Subcutaneous abdominal adipose tissue (tissue), 5 donors: Measurements from ENCODE around the gene FLT4.
A peak's percentile ranks its signal among the peaks of the same experiment; 100 is the strongest.

Experiments used
- H3K27ac ChIP-seq: one replicate; pipeline ENCODE4 v1.7.0; 2013; ENCODE audit warnings: low read depth, mild to moderate bottlenecking, inconsistent platforms, low read length, moderate library complexity
- H3K27me3 ChIP-seq, 5 donors: one replicate each; pipeline ENCODE4 v1.7.0; 2013; ENCODE audit warnings: low read length in 5 of 5, inconsistent platforms in 1 of 5; ENCODE audit not compliant: control insufficient read depth in 5 of 5, insufficient read depth in 4 of 5
- H3K36me3 ChIP-seq, 5 donors: one replicate each; pipeline ENCODE4 v1.7.0; 2013; ENCODE audit warnings: low read length in 5 of 5; ENCODE audit not compliant: control insufficient read depth in 5 of 5, insufficient read depth in 5 of 5
- H3K4me1 ChIP-seq, 5 donors: one replicate each; pipeline ENCODE4 v1.7.0; 2013; ENCODE audit warnings: low read length in 5 of 5, mild to moderate bottlenecking in 3 of 5, moderate library complexity in 1 of 5; ENCODE audit not compliant: control insufficient read depth in 5 of 5, insufficient read depth in 5 of 5
- H3K4me3 ChIP-seq, 5 donors: one replicate each; pipeline ENCODE4 v1.7.0; 2013; ENCODE audit warnings: low read length in 5 of 5, low read depth in 1 of 5
- H3K9ac ChIP-seq, 5 donors: one replicate each; pipeline ENCODE4 v1.7.0; 2013; ENCODE audit warnings: low read length in 5 of 5, mild to moderate bottlenecking in 4 of 5, moderate library complexity in 3 of 5
- H3K9me3 ChIP-seq, 5 donors: one replicate each; pipeline ENCODE4 v1.7.0; 2013; ENCODE audit warnings: low read length in 5 of 5; ENCODE audit not compliant: control insufficient read depth in 5 of 5
- donor health status: healthy.
- donor health status: healthy.
- donor health status: healthy.
- donor health status: healthy.
- donor health status: healthy.

FLT4 gene

GRCh38 chr5:180621311-180621710 is 28.1 kb downstream of the FLT4 start:
- Histone ChIP-seq H3K36me3 (peaks cover 0 to 31% (median 11%) of the 10 kb centered on the region in 5 donors), H3K4me3 (no peak overlapping the region), H3K4me1 (peaks cover 2 to 37% (median 9%) of the 10 kb centered on the region in 5 donors), H3K9ac (no peak overlapping the region), H3K9me3 (no peaks in the 10 kb centered on the region), H3K27me3 (peaks cover 4 to 19% (median 16%) of the 10 kb centered on the region in 5 donors), H3K27ac (no peak overlapping the region)

- Histone ChIP-seq H3K36me3 (peaks cover 0 to 28% (median 13%) of the 10 kb centered on the region in 5 donors), H3K27ac (no peak overlapping the region), H3K4me3 (no peak overlapping the region), H3K9ac (no peak overlapping the region), H3K27me3 (peaks cover 0 to 19% (median 17%) of the 10 kb centered on the region in 5 donors), H3K9me3 (no peaks in the 10 kb centered on the region), H3K4me1 (peaks cover 2 to 31% (median 9%) of the 10 kb centered on the region in 5 donors)
These were observed 29.4 kb downstream of the FLT4 start for GRCh38 chr5:180620014-180620413.

- H3K9ac ChIP-seq = no peak overlapping the region
- H3K27me3 ChIP-seq = peaks cover 0 to 19% (median 17%) of the 10 kb centered on the region in 5 donors
- peaks cover 2 to 26% (median 9%) of the 10 kb centered on the region in 5 donors for H3K4me1 ChIP-seq
- H3K9me3 ChIP-seq = no peaks in the 10 kb centered on the region
- H3K27ac ChIP-seq = no peak overlapping the region
- H3K4me3 ChIP-seq = no peak overlapping the region
- H3K36me3 ChIP-seq = peaks cover 0 to 28% (median 13%) of the 10 kb centered on the region in 5 donors
These were observed 29.9 kb downstream of the FLT4 start for GRCh38 chr5:180619563-180619915.

- Histone ChIP-seq H3K4me1 (peaks cover 2 to 21% (median 9%) of the 10 kb centered on the region in 5 donors), H3K4me3 (peak overlapping the region in 3 of 5 donors; percentile 27 to 53 (median 51)), H3K36me3 (peaks cover 0 to 28% (median 13%) of the 10 kb centered on the region in 5 donors), H3K9me3 (no peaks in the 10 kb centered on the region), H3K9ac (no peak overlapping the region), H3K27me3 (peaks cover 0 to 19% (median 17%) of the 10 kb centered on the region in 5 donors), H3K27ac (no peak overlapping the region)
These were observed 30.4 kb downstream of the FLT4 start for GRCh38 chr5:180618829-180619562.

- no peak overlapping the region for H3K27ac ChIP-seq
- H3K36me3 ChIP-seq = peaks cover 0 to 30% (median 13%) of the 10 kb centered on the region in 5 donors
- H3K27me3 ChIP-seq = peaks cover 0 to 19% (median 17%) of the 10 kb centered on the region in 5 donors
- no peaks in the 10 kb centered on the region for H3K9me3 ChIP-seq
- H3K4me1 ChIP-seq = peaks cover 2 to 16% (median 9%) of the 10 kb centered on the region in 5 donors
- peak overlapping the region in 2 of 5 donors; percentile 51 to 53 for H3K4me3 ChIP-seq
- no peak overlapping the region for H3K9ac ChIP-seq
These were observed 30.9 kb downstream of the FLT4 start for GRCh38 chr5:180618487-180618828.

- no peak overlapping the region for H3K9ac ChIP-seq
- peaks cover 0 to 32% (median 14%) of the 10 kb centered on the region in 5 donors for H3K36me3 ChIP-seq
- H3K9me3 ChIP-seq = no peaks in the 10 kb centered on the region
- H3K27me3 ChIP-seq = peaks cover under 1 to 13% (median 5%) of the 10 kb centered on the region in 5 donors
- no peak overlapping the region for H3K27ac ChIP-seq
- peaks cover 0 to 6% (median 4%) of the 10 kb centered on the region in 5 donors for H3K4me1 ChIP-seq
- no peak overlapping the region for H3K4me3 ChIP-seq
These were observed 35.6 kb downstream of the FLT4 start for GRCh38 chr5:180613814-180614188.

GRCh38 chr5:180613188-180613813 is 36.1 kb downstream of the FLT4 start:
- peaks cover 0 to under 1% (median 0%) of the 10 kb centered on the region in 5 donors for H3K4me1 ChIP-seq
- peaks cover 0 to 37% (median 17%) of the 10 kb centered on the region in 5 donors for H3K36me3 ChIP-seq
- peaks cover 3 to 15% (median 8%) of the 10 kb centered on the region in 5 donors for H3K27me3 ChIP-seq
- no peak overlapping the region for H3K27ac ChIP-seq
- no peak overlapping the region for H3K4me3 ChIP-seq
- no peaks in the 10 kb centered on the region for H3K9me3 ChIP-seq
- H3K9ac ChIP-seq = no peak overlapping the region

- Histone ChIP-seq H3K27ac (no peak overlapping the region), H3K9ac (no peak overlapping the region), H3K36me3 (peaks cover 0 to 37% (median 17%) of the 10 kb centered on the region in 5 donors), H3K27me3 (peaks cover 3 to 15% (median 8%) of the 10 kb centered on the region in 5 donors), H3K4me3 (no peak overlapping the region), H3K9me3 (no peaks in the 10 kb centered on the region), H3K4me1 (no peaks in the 10 kb centered on the region)
These were observed 36.7 kb downstream of the FLT4 start for GRCh38 chr5:180612683-180613082.

- Histone ChIP-seq H3K36me3 (peaks cover 0 to 31% (median 10%) of the 10 kb centered on the region in 5 donors), H3K9ac (no peak overlapping the region), H3K27me3 (peaks cover 0 to 15% (median 4%) of the 10 kb centered on the region in 5 donors), H3K4me1 (no peaks in the 10 kb centered on the region), H3K4me3 (no peak overlapping the region), H3K9me3 (no peaks in the 10 kb centered on the region), H3K27ac (no peak overlapping the region)
These were observed 38.1 kb downstream of the FLT4 start for GRCh38 chr5:180611140-180611850.
